Adipocyte (in vitro differentiated cells): ENCODE data around the gene PTPRO.
A peak's percentile ranks its signal among the peaks of the same experiment; 100 is the strongest.

Experiments used
- DNase-seq: peaks from one replicate; pipeline ENCODE4 v3.0.0-alpha.2; 2015; ENCODE audit warnings: low read depth
- H3K27me3 ChIP-seq: replicated peaks from 2 replicates; pipeline ENCODE4 v1.7.0; 2013; ENCODE audit warnings: mild to moderate bottlenecking, low read length, moderate library complexity; ENCODE audit not compliant: control insufficient read depth, insufficient read depth
- H3K36me3 ChIP-seq: 2 replicates; pipeline ENCODE4 v1.7.0; 2013; ENCODE audit warnings: low read length, mild to moderate bottlenecking, moderate library complexity; ENCODE audit not compliant: control insufficient read depth, insufficient read depth, severe bottlenecking
- H3K4me1 ChIP-seq: 2 replicates; pipeline ENCODE4 v1.7.0; 2013; ENCODE audit warnings: mild to moderate bottlenecking, low read length, moderate library complexity; ENCODE audit not compliant: control insufficient read depth, insufficient read depth
- H3K4me3 ChIP-seq: 2 replicates; pipeline ENCODE4 v1.7.0; 2013; ENCODE audit warnings: mild to moderate bottlenecking, low read length, moderate library complexity
- H3K9ac ChIP-seq: 2 replicates; pipeline ENCODE4 v1.7.0; 2013; ENCODE audit warnings: mild to moderate bottlenecking, low read length, moderate library complexity
- H3K9me3 ChIP-seq: 2 replicates; pipeline ENCODE4 v1.7.0; 2013; ENCODE audit warnings: mild to moderate bottlenecking, low read length, moderate library complexity; ENCODE audit not compliant: control insufficient read depth

PTPRO gene

DNA sequence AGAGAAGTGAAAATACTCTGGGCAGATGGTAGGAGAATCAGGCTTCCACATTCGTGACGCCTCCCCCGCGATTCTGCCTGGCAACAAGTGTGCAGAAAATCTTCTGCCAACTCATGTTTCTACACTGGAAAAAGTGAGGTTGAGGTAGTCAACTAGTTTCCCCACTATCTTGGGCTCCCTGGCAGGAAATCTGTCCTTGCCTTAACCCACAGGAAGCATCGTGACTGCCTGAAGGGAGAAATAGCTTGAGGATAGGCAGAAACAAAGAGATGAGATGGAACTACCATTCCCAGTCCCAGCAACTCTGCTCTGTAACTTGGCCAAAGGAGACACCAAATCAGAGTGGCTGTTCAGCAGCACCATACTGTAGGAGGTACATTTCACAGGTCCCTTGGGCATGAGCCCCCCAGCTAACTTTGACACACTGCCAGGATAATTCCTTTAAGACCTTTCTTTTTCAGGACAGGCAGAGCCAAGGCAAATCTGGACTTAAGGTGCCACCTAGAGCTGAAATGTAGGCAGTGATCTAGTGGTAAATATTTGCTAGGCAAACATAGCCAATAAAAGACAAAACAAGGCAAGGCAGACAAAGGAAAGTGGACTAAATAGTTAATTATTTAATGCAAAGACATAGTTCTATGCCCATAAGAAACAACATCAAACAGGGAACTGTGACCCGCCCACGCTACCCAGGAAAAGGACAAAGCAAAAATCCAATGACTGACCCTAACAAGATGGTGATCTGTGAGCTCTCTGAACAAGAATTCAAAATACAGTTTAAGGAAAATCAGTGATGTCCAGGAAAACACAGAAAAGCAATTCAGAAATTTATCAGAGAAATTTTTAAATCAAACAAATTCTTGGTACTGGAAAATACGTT lies 205.1 kb downstream of the PTPRO start:
- H3K27me3 ChIP-seq = no peaks in the 10 kb centered on the region
- H3K9me3 ChIP-seq = peaks cover 11% of the 10 kb centered on the region
- H3K4me1 ChIP-seq = peaks cover 25% of the 10 kb centered on the region
- H3K36me3 ChIP-seq = no peaks in the 10 kb centered on the region
- no peak overlapping the region for H3K4me3 ChIP-seq
- DNase-seq = no peak
- H3K9ac ChIP-seq = no peak overlapping the region

DNA sequence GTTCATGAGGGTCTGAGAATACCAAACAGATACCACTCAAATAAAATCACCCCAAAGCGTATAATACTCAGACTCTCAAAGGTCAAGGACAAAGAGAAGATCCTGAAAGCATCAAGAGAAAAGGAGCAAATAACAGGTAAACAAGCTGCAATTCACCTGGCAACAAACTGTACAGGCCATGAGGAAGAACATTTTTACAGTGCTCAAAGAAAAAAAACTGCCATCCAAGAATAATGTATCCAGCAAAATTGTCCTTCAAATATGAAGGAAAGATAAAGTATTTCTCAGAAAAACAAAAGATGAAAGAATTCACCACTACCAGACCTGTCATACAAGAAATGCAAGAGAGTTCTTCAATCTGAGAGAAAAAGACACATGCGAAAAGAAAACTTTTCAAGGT lies 206.4 kb downstream of the PTPRO start:
- Histone ChIP-seq H3K9ac (no peak overlapping the region), H3K36me3 (no peaks in the 10 kb centered on the region), H3K9me3 (peaks cover 11% of the 10 kb centered on the region), H3K4me3 (peak overlapping the region; percentile 23), H3K27me3 (no peaks in the 10 kb centered on the region), H3K4me1 (peaks cover 25% of the 10 kb centered on the region)
- DNase-seq = no peak

- peaks cover 11% of the 10 kb centered on the region for H3K9me3 ChIP-seq
- no peaks in the 10 kb centered on the region for H3K36me3 ChIP-seq
- peaks cover 38% of the 10 kb centered on the region for H3K4me1 ChIP-seq
- DNase-seq = peak; percentile 70
- H3K9ac ChIP-seq = peak overlapping the region; percentile 76
- peak overlapping the region; percentile 71 for H3K4me3 ChIP-seq
- H3K27me3 ChIP-seq = no peaks in the 10 kb centered on the region
Measured at GRCh38 chr12:15530361-15530760, 208.1 kb downstream of the PTPRO start.

DNA sequence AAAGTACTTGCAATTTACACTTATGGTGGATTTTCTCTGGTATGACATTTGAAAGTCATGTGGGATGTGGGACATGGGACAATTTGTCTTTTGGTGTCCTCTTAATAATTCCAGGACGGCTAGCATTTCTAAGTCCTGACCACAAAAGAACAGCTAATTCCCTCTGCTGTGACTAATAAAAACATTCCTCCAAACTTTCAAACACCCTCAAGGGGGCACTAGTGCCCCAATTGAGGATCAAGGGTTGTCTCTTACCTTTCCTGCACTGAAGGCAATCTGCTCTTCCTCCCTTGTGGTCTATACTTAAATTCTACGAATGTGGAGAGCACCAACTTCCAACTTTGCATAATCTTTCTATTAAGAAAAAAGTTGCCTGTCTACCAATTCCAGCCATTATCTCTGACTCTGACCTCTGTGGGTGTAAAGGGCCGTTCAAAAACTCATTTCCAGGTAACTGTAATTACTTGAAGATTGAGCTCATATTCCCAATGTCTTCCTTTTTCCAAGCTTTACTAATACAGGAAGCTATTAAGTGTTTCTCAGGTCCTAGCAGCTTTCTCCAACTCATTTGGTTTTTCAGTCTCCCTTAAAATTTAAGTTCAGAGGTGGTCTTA lies 210.2 kb downstream of the PTPRO start:
- H3K4me1 ChIP-seq = peaks cover 46% of the 10 kb centered on the region
- no peaks in the 10 kb centered on the region for H3K36me3 ChIP-seq
- H3K27me3 ChIP-seq = no peaks in the 10 kb centered on the region
- H3K4me3 ChIP-seq = no peak overlapping the region
- peak; percentile 85 for DNase-seq
- H3K9ac ChIP-seq = peak overlapping the region; percentile 1
- peaks cover 11% of the 10 kb centered on the region for H3K9me3 ChIP-seq

GRCh38 chr12:15534322-15534721 lies 212.0 kb downstream of the PTPRO start:
- Histone ChIP-seq H3K9me3 (peaks cover under 1% of the 10 kb centered on the region), H3K36me3 (no peaks in the 10 kb centered on the region), H3K4me3 (no peak overlapping the region), H3K9ac (no peak overlapping the region), H3K4me1 (peaks cover 50% of the 10 kb centered on the region), H3K27me3 (no peaks in the 10 kb centered on the region)
- peak; percentile 19 for DNase-seq

GRCh38 chr12:15534874-15535273 lies 212.6 kb downstream of the PTPRO start:
- no peaks in the 10 kb centered on the region for H3K27me3 ChIP-seq
- H3K9me3 ChIP-seq = no peaks in the 10 kb centered on the region
- no peak overlapping the region for H3K4me3 ChIP-seq
- no peaks in the 10 kb centered on the region for H3K36me3 ChIP-seq
- peak overlapping the region; percentile 66 for H3K9ac ChIP-seq
- DNase-seq = peak; percentile 70
- H3K4me1 ChIP-seq = peaks cover 48% of the 10 kb centered on the region

DNA sequence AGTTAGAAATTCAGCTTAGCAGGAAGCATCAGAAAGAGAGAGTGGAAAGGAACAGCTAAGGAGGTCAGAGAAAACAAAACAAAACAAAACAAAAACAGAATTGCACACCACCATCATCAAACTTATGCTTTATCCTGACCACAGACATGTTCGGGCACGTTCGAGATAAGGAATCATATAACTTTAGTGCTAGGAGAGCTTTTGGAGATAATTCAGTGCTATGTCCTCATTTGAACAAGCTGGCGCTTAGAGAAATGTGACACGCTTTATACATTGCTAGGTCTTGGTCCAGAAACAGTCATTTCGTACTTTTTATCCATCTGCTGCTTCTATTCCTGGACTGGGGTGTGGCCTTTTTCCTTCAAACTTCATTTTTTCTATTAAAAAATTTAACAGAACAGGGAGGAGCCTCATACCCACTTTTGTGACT lies 213.1 kb downstream of the PTPRO start:
- Histone ChIP-seq H3K4me1 (peaks cover 48% of the 10 kb centered on the region), H3K9ac (peak overlapping the region; percentile 66), H3K9me3 (no peaks in the 10 kb centered on the region), H3K36me3 (no peaks in the 10 kb centered on the region), H3K27me3 (no peaks in the 10 kb centered on the region), H3K4me3 (peak overlapping the region; percentile 35)
- DNase-seq = no peak

- H3K9ac ChIP-seq = no peak overlapping the region
- H3K27me3 ChIP-seq = no peaks in the 10 kb centered on the region
- no peaks in the 10 kb centered on the region for H3K9me3 ChIP-seq
- no peaks in the 10 kb centered on the region for H3K36me3 ChIP-seq
- peaks cover 47% of the 10 kb centered on the region for H3K4me1 ChIP-seq
- DNase-seq = no peak
- H3K4me3 ChIP-seq = no peak overlapping the region
Measured at GRCh38 chr12:15536446-15536845, 214.1 kb downstream of the PTPRO start.

DNA sequence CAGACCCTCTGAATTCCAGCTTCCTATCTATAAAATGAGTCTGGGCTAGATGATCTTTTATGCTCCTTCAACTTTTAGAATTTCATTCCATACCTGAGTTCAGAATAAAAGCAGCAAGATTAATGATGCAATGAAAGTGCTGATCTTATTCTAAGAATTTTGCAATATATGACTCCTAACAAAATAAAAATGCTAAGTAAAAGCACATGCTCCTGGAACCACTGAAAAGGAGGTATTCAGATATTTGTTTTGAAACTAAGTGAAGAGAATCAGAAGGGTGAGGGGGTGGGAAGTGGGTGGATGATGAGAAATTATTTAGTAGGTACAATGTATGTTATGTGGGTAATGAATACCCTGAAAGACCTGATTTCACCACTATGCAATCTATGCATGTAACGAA lies 216.6 kb downstream of the PTPRO start:
- Histone ChIP-seq H3K4me1 (peaks cover 39% of the 10 kb centered on the region), H3K4me3 (no peak overlapping the region), H3K9me3 (no peaks in the 10 kb centered on the region), H3K27me3 (no peaks in the 10 kb centered on the region), H3K9ac (no peak overlapping the region), H3K36me3 (no peaks in the 10 kb centered on the region)
- peak; percentile 80 for DNase-seq

DNA sequence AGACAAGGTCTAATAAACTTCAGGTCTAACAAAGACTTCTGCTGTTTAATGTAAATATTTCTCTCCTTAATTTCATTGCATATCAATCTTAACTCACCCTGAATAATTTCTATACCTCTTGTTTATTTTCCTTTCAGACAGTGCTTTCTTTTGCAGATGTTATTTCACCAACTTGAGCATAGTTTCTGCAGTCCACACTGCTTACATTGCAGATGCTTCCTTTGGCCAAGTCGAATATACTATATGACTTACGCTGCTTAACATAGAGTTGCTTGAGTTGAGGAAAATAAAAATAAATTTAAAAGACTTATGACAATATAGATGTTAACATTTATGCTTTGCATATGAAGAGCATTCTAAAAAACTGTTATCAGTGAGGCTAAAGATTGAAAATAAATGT lies 217.7 kb downstream of the PTPRO start:
- peak; percentile 23 for DNase-seq
- Histone ChIP-seq H3K4me1 (peaks cover 31% of the 10 kb centered on the region), H3K9me3 (no peaks in the 10 kb centered on the region), H3K36me3 (no peaks in the 10 kb centered on the region), H3K9ac (peak overlapping the region; percentile 26), H3K4me3 (no peak overlapping the region), H3K27me3 (no peaks in the 10 kb centered on the region)

DNA sequence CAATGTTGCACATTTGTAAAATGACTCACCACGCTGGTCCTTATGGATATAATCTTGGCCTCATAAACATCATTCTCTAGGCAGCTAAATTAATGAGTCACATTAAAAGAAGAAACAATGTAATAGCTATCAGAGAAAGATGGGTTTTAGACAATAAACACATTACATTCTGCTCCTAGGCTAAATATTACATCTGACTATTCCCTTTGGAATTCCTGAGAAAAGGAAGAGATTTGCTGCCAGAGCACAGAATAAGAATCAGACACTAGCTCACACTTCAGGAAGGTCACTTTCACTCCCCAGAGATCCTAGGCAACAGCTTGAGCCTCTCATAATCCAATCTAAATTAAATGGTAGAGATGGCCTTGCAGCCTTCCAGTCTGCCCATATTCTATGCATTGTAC lies 218.2 kb downstream of the PTPRO start:
- Histone ChIP-seq H3K27me3 (no peaks in the 10 kb centered on the region), H3K36me3 (no peaks in the 10 kb centered on the region), H3K9ac (peak overlapping the region; percentile 26), H3K4me3 (no peak overlapping the region), H3K4me1 (peaks cover 31% of the 10 kb centered on the region), H3K9me3 (no peaks in the 10 kb centered on the region)
- DNase-seq = peak; percentile 37
